ENCODE measurements around the gene CCDC88B. TPM values are rescaled to one million over a fixed set of nuclear protein-coding genes. Genes with fewer than 3 reads are reported as not detected.

Gene CCDC88B
- total and polyA plus RNA-seq, 10 of the 15 experiments (the other 5 are each of a cell fraction or from before 2014, with no cell fraction given): 0.24 to 66.0 (median 19.2) TPM

GRCh38 chr11:64294774-64295173, 45.2 kb upstream of the CCDC88B start (continued):
- TF ChIP-seq PRDM15 (CRISPR knock-in tag; IDR thresholded peaks at IDR 0.05): no peak
- TF ChIP-seq ZBTB40 (IDR thresholded peaks at IDR 0.05; ENCODE audit: borderline replicate concordance): no peak

GRCh38 chr11:64295760-64296159, 44.2 kb upstream of the CCDC88B start:
- RAD21 ChIA-PET (ENCODE audit: unreplicated experiment): no interaction called here
- peaks cover 20 to 35% of the 10 kb centered on the region in 2 experiments for H3K27me3 ChIP-seq (replicated peaks in 1 of 2; ENCODE audit: control insufficient read depth in 2 of 2, insufficient read depth in 2 of 2, low read length in 1 of 2)
- no peak for DNase-seq (ENCODE audit: low read depth, low spot score)
- TF ChIP-seq BCLAF1 (IDR thresholded peaks at IDR 0.05) (no peak), ETV6 (conservative IDR thresholded peaks at IDR 0.05 in 1 of 2, IDR thresholded peaks at IDR 0.05 in 1 of 2; ENCODE audit: borderline replicate concordance in 1 of 2, low read depth in 1 of 2) (no peak), NBN (IDR thresholded peaks at IDR 0.05) (no peak), RELA (IDR thresholded peaks at IDR 0.05; ENCODE audit: borderline replicate concordance, partially characterized antibody) (no peak), CHD2 (IDR thresholded peaks at IDR 0.05; ENCODE audit: borderline replicate concordance, low read depth, low read length) (no peak), IRF5 (IDR thresholded peaks at IDR 0.05; ENCODE audit: borderline replicate concordance) (no peak), NFIC (IDR thresholded peaks at IDR 0.05; ENCODE audit: low read depth, low read length) (no peak), ZNF24 (IDR thresholded peaks at IDR 0.05) (no peak)

More at GRCh38 chr11:64295760-64296159, 44.2 kb upstream of the CCDC88B start:
- intact Hi-C loops (cut with micrococcal nuclease; ENCODE audit: unreplicated experiment) (no loop called here), in situ Hi-C loops (cut with MboI) (no loop called here)
- Histone ChIP-seq H3K4me2 (ENCODE audit: control insufficient read depth, insufficient read depth) (no peak overlapping the region), H3K4me3 (no peak overlapping the region), H3K79me2 (ENCODE audit: control insufficient read depth, insufficient read depth, low read length) (no peaks in the 10 kb centered on the region), H2AFZ (ENCODE audit: control insufficient read depth, low read depth, low read length) (no peak overlapping the region), H3K27ac (ENCODE audit: control insufficient read depth, insufficient read depth) (no peak overlapping the region), H3K4me1 (ENCODE audit: control insufficient read depth, insufficient read depth, low read length) (peaks cover 8% of the 10 kb centered on the region), H3K36me3 (ENCODE audit: control insufficient read depth in 2 of 2, insufficient read depth in 2 of 2, low read length in 1 of 2) (no peaks in the 10 kb centered on the region), H4K20me1 (ENCODE audit: control insufficient read depth, insufficient read depth) (no peaks in the 10 kb centered on the region; the same call in 1 of the 2 replicates), H3K9me3 (replicated peaks; ENCODE audit: control insufficient read depth, insufficient read depth, low read length) (no peaks in the 10 kb centered on the region), H3K9ac (ENCODE audit: control insufficient read depth, insufficient read depth, low read length) (no peak overlapping the region)
- 11% methylated on average over 4 of the region's 4 CpGs for WGBS (ENCODE audit: insufficient coverage, insufficient replicate concordance, low lambda C conversion rate, missing lambda C conversion rate)
- POLR2A ChIA-PET: interaction anchor here (0.6 kb wide), 1 partner anchor 119 kb away, joined by 6 read pairs; no protein-coding TSS in a partner anchor
- FAIRE-seq: no peak
- no peak for ATAC-seq
- no TSS peak for BruUV-seq (replicated peaks)
- SMC1A ChIA-PET (ENCODE audit: uncharacterized antibody, unreplicated experiment): interaction anchor here (0.7 kb wide), 1 partner anchor 36 kb away, joined by 4 read pairs; no protein-coding TSS in a partner anchor
- CTCF ChIA-PET: no interaction called here
